ENCODE results near the gene PIAS2. TPM values are rescaled to one million over a fixed set of nuclear protein-coding genes. Genes with fewer than 3 reads are reported as not detected.

Gene PIAS2
- total RNA-seq, 1 donor from 2014 or later = 54.5 TPM

DNA sequence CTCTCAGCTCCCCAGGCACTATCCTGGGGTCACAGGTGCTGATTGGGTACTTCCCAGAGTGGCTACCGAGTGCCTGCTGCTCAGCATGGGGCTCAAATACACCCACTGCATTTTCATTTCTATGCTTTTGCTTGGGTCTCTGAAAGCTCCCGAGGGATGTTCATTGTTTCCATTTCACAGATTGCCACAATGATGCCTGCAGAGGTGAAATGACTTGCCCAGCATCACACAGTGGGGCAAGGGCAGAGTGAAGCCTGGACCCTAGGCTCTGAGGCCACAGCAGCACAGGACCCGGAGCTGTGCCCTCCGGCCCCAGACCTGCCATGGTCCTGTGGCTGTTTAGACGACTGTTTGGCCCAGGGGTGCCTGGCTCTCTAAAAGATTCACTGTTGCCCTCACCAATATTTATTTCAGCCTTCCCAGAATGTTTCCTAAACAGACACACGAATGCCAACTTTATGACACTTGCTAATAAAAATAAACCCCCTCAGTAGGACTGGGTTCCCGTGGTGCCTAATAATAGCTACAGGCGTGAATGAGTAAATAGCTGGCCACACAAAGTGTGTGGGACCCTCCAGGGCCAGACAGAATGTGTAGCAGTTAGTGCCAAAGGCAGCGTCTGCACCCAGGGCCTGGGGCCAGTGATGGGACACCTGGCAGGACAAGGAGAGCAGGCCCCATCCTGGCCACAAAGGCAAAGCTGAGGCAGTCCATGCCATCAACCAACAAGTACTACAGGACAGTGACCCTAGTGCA, 149.0 kb downstream of the PIAS2 start:
- Histone ChIP-seq H3K9me3 (no peaks in the 10 kb centered on the region), H3K4me3 (no peak overlapping the region), H3K27ac (no peak overlapping the region), H3K36me3 (no peaks in the 10 kb centered on the region), H3K27me3 (no peaks in the 10 kb centered on the region), H3K4me1 (no peaks in the 10 kb centered on the region)
- intact Hi-C loops (cut with DNase I) = no loop called here
- TF ChIP-seq, protein P1, sequence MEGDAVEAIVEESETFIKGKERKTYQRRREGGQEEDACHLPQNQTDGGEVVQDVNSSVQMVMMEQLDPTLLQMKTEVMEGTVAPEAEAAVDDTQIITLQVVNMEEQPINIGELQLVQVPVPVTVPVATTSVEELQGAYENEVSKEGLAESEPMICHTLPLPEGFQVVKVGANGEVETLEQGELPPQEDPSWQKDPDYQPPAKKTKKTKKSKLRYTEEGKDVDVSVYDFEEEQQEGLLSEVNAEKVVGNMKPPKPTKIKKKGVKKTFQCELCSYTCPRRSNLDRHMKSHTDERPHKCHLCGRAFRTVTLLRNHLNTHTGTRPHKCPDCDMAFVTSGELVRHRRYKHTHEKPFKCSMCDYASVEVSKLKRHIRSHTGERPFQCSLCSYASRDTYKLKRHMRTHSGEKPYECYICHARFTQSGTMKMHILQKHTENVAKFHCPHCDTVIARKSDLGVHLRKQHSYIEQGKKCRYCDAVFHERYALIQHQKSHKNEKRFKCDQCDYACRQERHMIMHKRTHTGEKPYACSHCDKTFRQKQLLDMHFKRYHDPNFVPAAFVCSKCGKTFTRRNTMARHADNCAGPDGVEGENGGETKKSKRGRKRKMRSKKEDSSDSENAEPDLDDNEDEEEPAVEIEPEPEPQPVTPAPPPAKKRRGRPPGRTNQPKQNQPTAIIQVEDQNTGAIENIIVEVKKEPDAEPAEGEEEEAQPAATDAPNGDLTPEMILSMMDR (IDR thresholded peaks at IDR 0.05) = no peak
- no peak for DNase-seq (ENCODE audit: low spot score in 2 of 2)

GRCh38 chr18:46767217-46767616, 150.1 kb downstream of the PIAS2 start:
- no peaks in the 10 kb centered on the region for H3K9me3 ChIP-seq
- H3K4me1 ChIP-seq = no peaks in the 10 kb centered on the region
- no peak for DNase-seq (ENCODE audit: low spot score in 2 of 2)
- H3K4me3 ChIP-seq = no peak overlapping the region
- no peaks in the 10 kb centered on the region for H3K27me3 ChIP-seq
- H3K27ac ChIP-seq = no peak overlapping the region
- H3K36me3 ChIP-seq = no peaks in the 10 kb centered on the region
- intact Hi-C loops (cut with DNase I) = no loop called here
- TF ChIP-seq, protein P1 (IDR thresholded peaks at IDR 0.05) = no peak

GRCh38 chr18:46764586-46764985, 152.7 kb downstream of the PIAS2 start:
- no peak for DNase-seq (ENCODE audit: low spot score in 2 of 2)
- H3K27ac ChIP-seq = no peak overlapping the region
- no peaks in the 10 kb centered on the region for H3K36me3 ChIP-seq
- TF ChIP-seq, protein P1 (IDR thresholded peaks at IDR 0.05) = no peak
- H3K4me1 ChIP-seq = no peaks in the 10 kb centered on the region
- intact Hi-C loops (cut with DNase I) = no loop called here
- H3K9me3 ChIP-seq = no peaks in the 10 kb centered on the region
- H3K4me3 ChIP-seq = no peak overlapping the region
- H3K27me3 ChIP-seq = no peaks in the 10 kb centered on the region

- H3K9me3 ChIP-seq = no peaks in the 10 kb centered on the region
- no peak overlapping the region for H3K27ac ChIP-seq
- no peak for DNase-seq (ENCODE audit: low spot score in 2 of 2)
- TF ChIP-seq, protein P1 (IDR thresholded peaks at IDR 0.05) = no peak
- H3K4me3 ChIP-seq = no peak overlapping the region
- H3K27me3 ChIP-seq = peaks cover 6% of the 10 kb centered on the region
- H3K36me3 ChIP-seq = no peaks in the 10 kb centered on the region
- H3K4me1 ChIP-seq = peaks cover 0 to 3% of the 10 kb centered on the region in 2 donors
- intact Hi-C loops (cut with DNase I) = no loop called here
Measured at GRCh38 chr18:46761059-46761769, 156.1 kb downstream of the PIAS2 start.

DNA sequence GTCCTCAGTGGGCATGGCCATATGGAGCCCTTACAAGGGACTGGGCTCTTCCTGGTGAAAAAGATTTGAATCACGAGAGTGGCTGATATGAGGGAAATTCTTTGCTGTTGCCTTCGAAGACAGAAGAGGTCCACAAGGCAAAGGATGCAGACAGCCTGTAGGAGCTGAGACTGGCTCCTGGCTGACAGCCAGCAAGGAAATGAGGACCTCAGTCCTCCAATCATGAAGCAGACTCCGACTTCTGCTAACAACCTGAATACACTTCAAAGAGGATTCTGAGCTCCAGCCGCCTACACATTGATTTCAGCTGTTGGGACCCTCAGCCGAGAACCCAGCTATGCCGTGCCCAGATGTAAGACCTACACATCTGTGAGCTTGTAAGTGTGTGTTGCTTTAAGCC, 157.4 kb downstream of the PIAS2 start:
- Histone ChIP-seq H3K27ac (no peak overlapping the region), H3K4me1 (peaks cover 0 to 3% of the 10 kb centered on the region in 2 donors), H3K9me3 (no peaks in the 10 kb centered on the region), H3K36me3 (no peaks in the 10 kb centered on the region), H3K4me3 (no peak overlapping the region), H3K27me3 (peaks cover 6% of the 10 kb centered on the region)
- TF ChIP-seq, protein P1 (IDR thresholded peaks at IDR 0.05) = no peak
- intact Hi-C loops (cut with DNase I) = no loop called here
- no peak for DNase-seq (ENCODE audit: low spot score in 2 of 2)

All from ascending aorta (tissue), 2 donors.